Activated naive CD8-positive, alpha-beta T cell (primary cell): ENCODE measurements around the gene SMAP1.
A peak's percentile ranks its signal among the peaks of the same experiment; 100 is the strongest.

ENCODE experiments used
- H3K27ac Mint-ChIP-seq: one replicate; pipeline ENCODE4 v1.8.0; 2021; ENCODE audit warnings: mixed read lengths
- H3K27me3 Mint-ChIP-seq: one replicate; pipeline ENCODE4 v1.8.0; 2021; ENCODE audit warnings: mixed read lengths
- H3K36me3 Mint-ChIP-seq: one replicate; pipeline ENCODE4 v1.8.0; 2021; ENCODE audit warnings: mixed read lengths
- H3K4me1 Mint-ChIP-seq: one replicate; pipeline ENCODE4 v1.8.0; 2021; ENCODE audit warnings: low read depth, mixed read lengths
- H3K4me3 Mint-ChIP-seq: one replicate; pipeline ENCODE4 v1.8.0; 2021; ENCODE audit warnings: mild to moderate bottlenecking, mixed read lengths
- H3K9me3 Mint-ChIP-seq: one replicate; pipeline ENCODE4 v1.8.0; 2021; ENCODE audit warnings: low read depth, mixed read lengths

The SMAP1 gene

DNA sequence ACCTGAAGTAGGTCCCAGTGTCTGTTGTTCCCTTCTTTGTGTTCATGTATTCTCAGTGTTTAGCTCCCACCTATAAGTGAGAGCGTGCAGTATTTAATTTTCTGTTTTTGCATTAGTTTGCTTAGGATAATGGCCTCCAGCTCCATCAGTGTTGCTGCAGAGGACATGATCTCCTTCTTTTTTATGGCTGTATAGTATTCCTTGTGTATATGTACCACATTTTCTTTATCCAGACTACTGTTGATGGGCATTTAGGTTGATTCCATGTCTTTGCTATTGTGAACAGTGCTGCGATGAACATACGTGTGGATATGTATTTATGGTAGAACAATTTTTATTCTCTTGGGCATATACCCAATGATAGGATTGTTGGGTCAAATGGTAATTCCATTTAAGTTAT is 163.7 kb downstream of the SMAP1 start:
- H3K4me3 Mint-ChIP-seq, result no peak overlapping the region
- no peak overlapping the region for H3K27ac Mint-ChIP-seq
- peaks cover 8% of the 10 kb centered on the region for H3K36me3 Mint-ChIP-seq
- H3K27me3 Mint-ChIP-seq, result no peaks in the 10 kb centered on the region
- H3K4me1 Mint-ChIP-seq, result peaks cover 8% of the 10 kb centered on the region
- H3K9me3 Mint-ChIP-seq, result no peaks in the 10 kb centered on the region

DNA sequence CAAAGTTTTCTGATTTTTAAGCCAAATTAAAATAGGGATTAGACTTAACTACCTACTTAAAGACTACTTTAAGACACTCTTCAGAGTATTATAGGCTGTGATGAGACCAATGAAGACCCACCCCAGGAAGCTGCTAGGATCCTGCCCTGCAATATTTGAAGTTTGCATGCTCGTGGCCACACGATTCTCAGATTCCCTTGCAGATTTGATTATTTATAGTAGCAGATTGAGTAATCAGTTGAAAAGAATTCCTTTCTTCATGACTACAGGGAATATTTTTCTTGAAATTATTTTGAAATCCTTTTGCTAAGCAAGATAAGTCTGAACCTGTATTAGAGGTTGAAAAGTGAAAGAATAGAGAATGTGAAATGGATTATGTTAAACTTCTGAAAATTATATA is 166.8 kb downstream of the SMAP1 start:
- peaks cover 5% of the 10 kb centered on the region for H3K4me1 Mint-ChIP-seq
- no peaks in the 10 kb centered on the region for H3K27me3 Mint-ChIP-seq
- no peak overlapping the region for H3K4me3 Mint-ChIP-seq
- H3K36me3 Mint-ChIP-seq, result peaks cover 11% of the 10 kb centered on the region
- no peaks in the 10 kb centered on the region for H3K9me3 Mint-ChIP-seq
- H3K27ac Mint-ChIP-seq, result no peak overlapping the region

DNA sequence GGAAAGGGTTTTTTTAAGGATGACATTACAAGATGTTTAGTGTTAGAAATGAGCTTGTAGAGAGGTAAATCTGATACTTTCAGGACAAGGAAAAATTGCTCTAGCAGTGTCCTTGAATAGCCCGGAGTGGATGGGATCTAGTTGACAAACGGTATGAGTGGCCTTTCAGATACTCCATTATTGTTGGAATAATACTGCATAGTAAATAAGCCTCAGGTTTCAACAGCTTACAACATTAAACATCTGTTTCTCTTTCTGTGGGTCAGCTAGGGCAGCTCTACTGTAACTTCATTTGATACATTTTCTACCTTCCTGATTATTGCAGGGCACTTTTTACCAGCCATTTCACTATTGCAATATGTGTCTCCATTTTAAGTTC is 171.2 kb downstream of the SMAP1 start:
- H3K4me3 Mint-ChIP-seq, result no peak overlapping the region
- H3K27me3 Mint-ChIP-seq, result no peaks in the 10 kb centered on the region
- H3K27ac Mint-ChIP-seq, result no peak overlapping the region
- H3K9me3 Mint-ChIP-seq, result no peaks in the 10 kb centered on the region
- peaks cover 9% of the 10 kb centered on the region for H3K36me3 Mint-ChIP-seq
- H3K4me1 Mint-ChIP-seq, result peaks cover 5% of the 10 kb centered on the region

DNA sequence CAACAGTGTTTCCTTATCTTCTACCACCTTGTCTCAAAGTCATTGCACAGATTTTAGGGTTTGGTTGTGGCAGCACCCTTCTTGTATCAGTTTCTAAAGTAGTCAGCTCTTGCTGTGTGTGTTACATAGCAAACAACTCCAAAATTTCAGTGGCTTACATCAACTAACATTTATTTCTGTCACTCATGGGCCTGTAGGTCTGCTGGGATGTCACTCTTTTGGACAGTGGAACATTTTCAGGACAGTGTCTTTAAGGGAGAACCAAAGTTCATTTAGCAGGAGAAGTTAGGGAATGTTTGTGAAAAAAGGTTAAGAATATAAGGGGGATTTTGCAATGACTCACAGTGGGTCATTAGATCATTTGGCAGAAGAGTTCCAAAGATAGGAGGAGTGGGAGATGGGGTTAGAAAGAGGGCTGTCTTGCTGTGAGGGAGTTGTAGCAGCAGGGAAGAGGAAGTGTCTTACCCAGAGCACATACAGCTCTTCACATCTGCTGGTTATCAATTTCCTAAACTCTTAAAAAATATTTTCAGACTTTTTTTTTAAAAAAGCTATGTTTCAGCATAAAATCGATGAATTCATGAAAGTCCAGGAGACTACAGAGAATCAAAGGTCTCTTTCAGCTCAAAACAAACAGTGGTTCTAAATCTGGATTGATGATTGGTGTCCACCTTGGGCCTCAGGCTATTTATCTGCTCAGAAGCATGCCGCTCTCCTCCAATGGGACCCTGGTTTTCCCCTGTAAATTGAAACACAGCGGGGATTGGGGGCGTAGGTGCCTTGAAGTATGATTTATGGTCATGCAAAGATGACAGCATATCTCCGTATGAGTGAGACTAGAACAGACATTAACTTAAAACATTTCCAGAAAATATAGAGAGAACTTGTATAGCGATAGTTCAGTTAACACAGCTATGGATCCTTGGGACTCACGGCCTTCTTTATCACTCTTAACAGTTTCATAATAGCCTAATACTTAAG is 171.9 kb downstream of the SMAP1 start:
- Mint-ChIP-seq H3K27ac (peak overlapping the region; percentile 12), H3K36me3 (peaks cover 8% of the 10 kb centered on the region), H3K4me3 (no peak overlapping the region), H3K9me3 (no peaks in the 10 kb centered on the region), H3K27me3 (no peaks in the 10 kb centered on the region), H3K4me1 (peaks cover 5% of the 10 kb centered on the region)

DNA sequence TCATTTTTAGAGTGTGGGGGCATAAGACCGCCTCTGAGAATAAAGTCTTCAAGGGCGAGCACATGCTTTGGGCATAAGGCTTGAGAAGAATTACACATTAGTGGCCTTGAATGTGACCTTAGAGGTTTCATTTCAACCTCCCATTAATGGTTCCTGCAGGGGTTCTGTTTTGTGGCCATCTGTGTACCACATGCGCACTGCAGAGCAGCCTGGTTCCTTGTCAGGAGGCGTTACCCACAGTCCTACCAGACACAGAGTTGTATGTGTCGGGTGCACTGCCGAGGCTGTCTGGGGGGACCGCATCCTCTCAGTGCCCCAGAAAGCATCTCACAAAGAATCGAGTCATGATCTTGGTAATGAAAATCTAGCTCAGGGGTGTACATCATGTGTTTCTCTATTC is 173.4 kb downstream of the SMAP1 start:
- Mint-ChIP-seq H3K4me1 (peaks cover 5% of the 10 kb centered on the region), H3K27ac (no peak overlapping the region), H3K4me3 (no peak overlapping the region), H3K9me3 (no peaks in the 10 kb centered on the region), H3K27me3 (no peaks in the 10 kb centered on the region), H3K36me3 (peaks cover 6% of the 10 kb centered on the region)

DNA sequence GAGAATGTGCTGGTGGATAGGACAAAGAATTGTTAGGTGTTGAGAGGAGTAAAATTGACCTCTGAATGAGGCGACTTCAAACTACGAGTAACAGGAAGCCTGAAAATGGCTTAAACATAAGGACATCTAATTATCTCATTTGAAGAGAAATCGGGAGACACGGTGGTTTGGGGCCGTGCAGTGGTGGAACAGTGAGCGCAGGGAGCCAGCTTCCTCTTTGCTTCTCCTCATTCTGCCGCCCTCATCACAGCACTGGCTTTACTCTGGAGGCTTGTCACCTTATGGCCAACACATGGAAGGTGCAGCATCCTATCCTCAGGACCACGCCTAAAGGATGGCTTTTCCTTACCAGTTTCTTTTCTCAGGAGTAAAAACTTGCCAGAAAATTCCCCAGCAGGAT is 174.9 kb downstream of the SMAP1 start:
- peaks cover 7% of the 10 kb centered on the region for H3K36me3 Mint-ChIP-seq
- H3K4me1 Mint-ChIP-seq, result peaks cover 9% of the 10 kb centered on the region
- H3K9me3 Mint-ChIP-seq, result no peaks in the 10 kb centered on the region
- H3K4me3 Mint-ChIP-seq, result no peak overlapping the region
- H3K27me3 Mint-ChIP-seq, result no peaks in the 10 kb centered on the region
- no peak overlapping the region for H3K27ac Mint-ChIP-seq

DNA sequence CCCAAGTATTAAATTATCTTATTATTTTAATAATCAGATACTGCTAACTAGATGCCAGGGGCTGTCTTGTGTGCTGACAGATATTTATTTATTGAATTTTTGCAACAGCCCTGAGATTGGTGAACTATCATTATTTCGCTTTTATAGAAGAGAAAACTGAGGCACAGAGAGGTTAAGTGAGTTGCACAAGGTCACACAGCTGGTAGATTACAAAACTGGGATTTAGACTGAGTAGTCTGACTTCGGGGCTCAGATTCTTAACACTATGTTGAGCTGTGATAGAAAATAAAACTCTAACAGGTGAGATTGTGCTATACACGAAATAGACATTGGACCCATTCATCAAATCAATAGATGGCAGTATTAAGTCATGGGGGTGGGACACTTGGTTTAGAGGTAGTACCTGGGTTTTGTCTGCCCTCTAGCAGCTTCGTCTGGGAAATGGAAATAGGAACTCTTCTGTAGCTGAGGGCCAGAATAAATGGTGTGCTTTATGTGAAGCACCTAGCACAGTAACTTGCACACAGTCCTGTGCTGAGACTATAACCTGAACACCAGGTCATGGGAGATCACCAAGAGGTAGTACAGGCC is 175.7 kb downstream of the SMAP1 start:
- H3K4me3 Mint-ChIP-seq, result no peak overlapping the region
- no peaks in the 10 kb centered on the region for H3K9me3 Mint-ChIP-seq
- H3K36me3 Mint-ChIP-seq, result peaks cover 8% of the 10 kb centered on the region
- H3K4me1 Mint-ChIP-seq, result peaks cover 10% of the 10 kb centered on the region
- H3K27me3 Mint-ChIP-seq, result no peaks in the 10 kb centered on the region
- H3K27ac Mint-ChIP-seq, result no peak overlapping the region

DNA sequence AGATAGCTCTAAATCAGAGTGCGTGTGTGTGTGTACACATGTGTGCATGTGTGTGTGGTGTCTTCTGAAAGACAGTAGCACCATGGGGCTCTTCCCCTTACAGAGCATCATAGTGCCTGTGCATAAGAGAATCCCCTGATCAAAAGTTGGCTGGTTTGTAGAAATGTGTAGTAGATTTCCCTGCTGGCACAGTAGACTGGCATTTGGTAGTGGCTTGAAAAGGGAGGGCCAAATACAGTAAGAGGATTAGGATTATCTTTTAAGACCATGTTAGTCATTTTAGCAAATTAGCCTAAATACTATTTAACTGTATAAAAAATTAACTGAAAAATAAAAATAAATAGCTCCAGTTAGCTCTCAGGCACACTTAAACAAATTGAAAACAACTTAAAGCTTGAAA is 176.6 kb downstream of the SMAP1 start:
- Mint-ChIP-seq H3K36me3 (peaks cover 7% of the 10 kb centered on the region), H3K4me3 (no peak overlapping the region), H3K9me3 (no peaks in the 10 kb centered on the region), H3K27ac (no peak overlapping the region), H3K27me3 (no peaks in the 10 kb centered on the region), H3K4me1 (peaks cover 8% of the 10 kb centered on the region)

DNA sequence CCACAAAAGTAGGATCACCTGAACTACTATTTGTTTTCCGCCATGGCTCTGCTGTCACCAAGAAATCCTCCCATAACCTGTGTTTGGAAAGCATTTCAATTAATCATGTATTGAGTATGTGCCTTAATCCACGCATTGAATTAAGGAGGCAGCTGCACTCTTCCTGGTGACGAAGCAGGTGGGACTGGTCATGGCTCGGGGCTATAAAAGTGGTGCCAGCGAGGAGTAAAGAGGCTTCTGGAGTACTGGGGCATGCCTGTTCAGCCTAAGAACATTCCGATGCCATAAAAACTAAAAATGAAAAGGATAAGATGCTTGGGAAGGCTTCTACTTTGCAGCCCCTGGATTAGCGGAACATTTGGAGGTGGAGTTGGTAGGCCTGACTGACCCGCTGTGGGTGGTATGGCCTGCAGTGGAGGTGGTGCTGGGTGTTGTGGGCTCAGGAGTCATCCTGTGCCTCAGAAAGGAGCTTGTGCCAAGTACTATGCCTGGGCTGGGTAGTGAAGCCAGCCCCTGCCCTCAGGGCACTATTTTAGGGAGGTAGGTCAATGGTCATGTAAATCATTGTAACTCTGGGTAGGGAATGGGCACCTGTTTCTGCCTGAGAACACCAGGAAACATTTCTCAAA is 178.6 kb downstream of the SMAP1 start:
- Mint-ChIP-seq H3K9me3 (no peaks in the 10 kb centered on the region), H3K27ac (no peak overlapping the region), H3K4me1 (peaks cover 7% of the 10 kb centered on the region), H3K27me3 (no peaks in the 10 kb centered on the region), H3K36me3 (peaks cover 5% of the 10 kb centered on the region), H3K4me3 (no peak overlapping the region)

DNA sequence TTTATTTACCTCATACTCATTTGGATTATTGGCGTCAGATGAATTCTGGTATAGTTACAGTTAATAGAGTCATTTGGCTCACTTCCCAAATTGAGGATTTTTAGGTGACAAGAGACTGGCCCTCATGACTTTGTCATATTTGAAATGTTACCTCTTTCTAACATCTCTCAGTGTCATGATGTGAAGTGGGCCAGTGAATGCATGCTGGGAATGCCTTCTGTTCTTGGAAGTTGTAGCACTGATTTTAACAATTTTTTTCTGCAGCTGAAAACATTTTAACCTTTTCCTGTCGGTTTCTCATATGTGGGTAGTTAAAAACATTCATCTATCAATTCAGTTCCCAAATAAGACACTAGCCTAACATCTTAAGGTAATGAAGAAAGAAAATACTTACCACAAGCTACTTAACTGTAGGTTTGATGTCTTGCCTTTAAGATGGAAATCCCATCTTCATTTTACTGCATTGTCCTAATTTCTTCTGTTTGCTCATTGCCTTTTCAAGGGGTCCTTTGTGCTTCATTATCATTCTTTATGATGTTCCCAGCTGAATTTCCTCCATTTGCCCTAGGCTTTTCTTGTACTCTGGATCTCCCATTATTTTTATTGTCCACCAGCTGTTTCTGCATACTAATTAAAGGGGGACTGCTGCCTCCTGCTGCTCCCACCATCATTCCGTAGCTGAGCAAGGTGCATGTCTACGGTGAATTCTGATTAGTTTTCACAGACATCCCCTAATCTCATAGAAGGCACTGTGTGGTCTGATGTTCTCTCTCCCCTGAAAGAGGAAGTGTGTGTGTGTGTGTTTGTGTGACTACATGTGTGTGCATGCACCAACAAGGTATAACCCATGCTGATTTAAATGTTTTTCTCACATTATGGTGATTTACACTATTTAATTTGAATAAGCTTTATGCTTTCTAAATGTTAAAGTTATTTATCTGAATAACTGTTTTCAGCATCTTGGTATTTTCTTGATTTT is 179.7 kb downstream of the SMAP1 start:
- Mint-ChIP-seq H3K4me1 (peaks cover 7% of the 10 kb centered on the region), H3K4me3 (no peak overlapping the region), H3K36me3 (peaks cover 5% of the 10 kb centered on the region), H3K27me3 (no peaks in the 10 kb centered on the region), H3K27ac (no peak overlapping the region), H3K9me3 (no peaks in the 10 kb centered on the region)

DNA sequence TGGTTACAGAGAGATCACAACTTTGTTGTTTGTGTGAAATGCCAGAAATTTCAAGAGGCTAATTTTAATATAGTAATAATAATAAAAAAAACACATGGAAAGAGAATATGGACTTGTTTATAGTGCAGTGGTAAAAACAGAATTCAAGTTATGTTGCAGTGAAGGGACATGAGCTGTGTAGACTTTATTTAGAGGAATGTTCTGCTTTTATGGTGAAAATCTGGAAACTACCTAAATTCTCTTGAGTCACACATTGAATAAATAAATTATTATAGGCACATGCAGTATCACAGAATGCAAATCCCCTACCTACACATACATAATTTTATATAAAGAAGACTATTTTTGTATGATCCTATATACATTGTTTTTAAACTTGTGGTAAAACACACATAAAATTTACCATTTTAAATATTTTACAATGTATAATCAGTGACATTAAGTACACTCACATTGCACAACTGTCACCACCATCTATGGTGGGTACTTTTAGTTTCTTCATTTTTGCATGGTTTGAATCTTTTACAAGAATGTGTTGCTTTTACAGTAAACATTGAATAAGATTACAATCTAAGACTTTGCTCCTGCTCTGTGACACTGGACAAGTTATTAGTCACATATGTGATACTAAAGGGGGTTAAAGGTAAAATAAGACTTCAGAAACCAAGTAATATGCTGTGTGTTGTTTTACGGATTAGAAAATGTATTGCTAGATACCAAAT is 181.8 kb downstream of the SMAP1 start:
- peaks cover 7% of the 10 kb centered on the region for H3K4me1 Mint-ChIP-seq
- no peak overlapping the region for H3K27ac Mint-ChIP-seq
- no peaks in the 10 kb centered on the region for H3K9me3 Mint-ChIP-seq
- H3K4me3 Mint-ChIP-seq, result no peak overlapping the region
- H3K27me3 Mint-ChIP-seq, result no peaks in the 10 kb centered on the region
- H3K36me3 Mint-ChIP-seq, result peaks cover 7% of the 10 kb centered on the region

DNA sequence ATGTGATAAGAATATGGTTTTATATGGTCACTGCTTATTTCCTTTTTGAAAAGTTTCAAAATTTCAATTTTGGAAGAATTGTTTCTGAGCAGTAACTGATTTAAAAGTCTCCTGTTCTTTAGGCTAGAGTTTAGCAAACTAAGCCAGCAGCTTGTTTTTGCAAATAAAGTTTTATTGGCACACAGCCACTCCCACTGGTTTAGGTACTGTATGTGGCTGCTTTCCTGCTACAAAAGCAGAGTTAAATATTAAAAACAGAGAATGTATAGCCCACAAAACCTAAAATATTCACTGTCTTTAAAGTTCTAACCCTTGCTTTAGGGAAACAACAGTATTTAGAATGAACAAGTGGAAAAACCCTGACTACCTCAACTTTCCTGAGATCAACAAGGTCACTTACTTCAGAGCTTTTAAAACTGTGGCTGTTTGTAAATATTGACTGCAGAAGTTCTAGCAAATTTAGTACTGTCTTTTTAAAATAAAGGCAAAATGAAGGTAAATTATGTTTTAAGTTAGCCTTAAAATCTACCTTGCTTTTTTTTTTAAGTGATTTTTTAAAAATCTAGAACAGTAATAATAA is 185.1 kb downstream of the SMAP1 start:
- Mint-ChIP-seq H3K4me3 (no peak overlapping the region), H3K36me3 (peaks cover 4% of the 10 kb centered on the region), H3K9me3 (no peaks in the 10 kb centered on the region), H3K4me1 (peaks cover 1% of the 10 kb centered on the region), H3K27ac (no peak overlapping the region), H3K27me3 (no peaks in the 10 kb centered on the region)

DNA sequence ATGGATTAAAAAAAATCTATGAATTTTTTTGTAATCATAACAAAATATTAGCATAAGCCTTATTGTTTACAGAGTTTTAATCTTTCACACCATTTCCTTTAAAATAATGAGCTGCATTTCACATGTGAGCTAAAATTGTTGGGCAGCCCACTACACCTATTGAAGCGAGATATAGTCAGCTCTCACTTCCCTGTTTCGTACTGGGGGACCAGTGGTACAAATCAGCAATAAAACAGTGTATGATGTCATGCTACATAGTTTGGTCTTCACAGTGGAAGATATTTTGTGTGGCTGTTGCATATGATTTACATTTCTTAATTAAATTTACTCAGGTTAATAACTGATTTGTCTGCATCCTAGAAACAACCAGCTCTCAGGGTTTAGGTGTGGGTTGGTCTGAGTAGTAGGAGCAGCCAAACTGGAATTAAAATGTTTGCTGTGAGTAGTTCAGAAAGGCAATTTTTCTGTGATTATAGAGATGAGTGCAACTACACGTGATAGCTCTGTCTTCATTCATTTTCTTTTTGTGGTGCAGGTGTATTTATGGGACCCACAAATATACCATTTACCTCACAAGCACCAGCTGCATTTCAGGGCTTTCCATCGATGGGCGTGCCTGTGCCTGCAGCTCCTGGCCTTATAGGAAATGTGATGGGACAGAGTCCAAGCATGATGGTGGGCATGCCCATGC is 189.8 kb downstream of the SMAP1 start:
- H3K27ac Mint-ChIP-seq, result no peak overlapping the region
- H3K9me3 Mint-ChIP-seq, result no peaks in the 10 kb centered on the region
- no peaks in the 10 kb centered on the region for H3K27me3 Mint-ChIP-seq
- peaks cover 4% of the 10 kb centered on the region for H3K36me3 Mint-ChIP-seq
- no peak overlapping the region for H3K4me3 Mint-ChIP-seq
- no peaks in the 10 kb centered on the region for H3K4me1 Mint-ChIP-seq
